OCI-LY1 (cell line): ENCODE measurements around the gene ACSS1.

Experiments used
- CTCF ChIP-seq: fragments of 200-600 bp; sonication (generic), shearing (Covaris generic); IDR thresholded peaks from 2 replicates; pipeline ENCODE4 v1.5.1; 2017; ENCODE audit warnings: mild to moderate bottlenecking, antibody characterized with exemption, low read length, moderate library complexity, mixed read lengths
- EZH2 ChIP-seq: fragments of 200-600 bp; sonication (generic), shearing (Covaris generic); IDR thresholded peaks from 2 replicates; pipeline ENCODE4 v1.8.0; 2017; ENCODE audit warnings: borderline replicate concordance, mixed run types, mild to moderate bottlenecking, antibody characterized with exemption, low read length, moderate library complexity, mixed read lengths

- no peak for TF ChIP-seq CTCF
- no peak for TF ChIP-seq EZH2
Observed at GRCh38 chr20:25042531-25043498, 15.1 kb downstream of the ACSS1 start.
